WTC11 (cell line): ENCODE data around the gene MAPKAP1. TPM values are rescaled to one million over a fixed set of nuclear protein-coding genes. Genes with fewer than 3 reads are reported as not detected.
A peak's percentile ranks its signal among the peaks of the same experiment; 100 is the strongest.

Experiments used
- ATAC-seq: fragments of 200-7000 bp; cut with Tn5 transposase; 2 replicates; pipeline ENCODE4 v1.10.0; 2021; ENCODE audit warnings: mild to moderate bottlenecking, moderate library complexity
- CTCF ChIA-PET: fragments of 300-600 bp; sonication (Branson Sonifier 250); formaldehyde crosslinking; loops from one replicate; lab custom pipeline; 2021; ENCODE audit warnings: antibody characterized with exemption; lab: Charles Lee
- POLR2A ChIA-PET: fragments of 350-600 bp; sonication (Branson Sonifier 250); formaldehyde crosslinking; loops from one replicate; lab custom pipeline; 2021; ENCODE audit warnings: antibody characterized with exemption; lab: Charles Lee
- DNase-seq: peaks from one replicate; pipeline ENCODE4 v3.0.0; 2021; ENCODE audit warnings: low spot score
- H3K27ac Mint-ChIP-seq: 2 replicates; pipeline ENCODE4 v1.8.0; 2021; ENCODE audit warnings: mixed read lengths
- H3K27me3 Mint-ChIP-seq: 2 replicates; pipeline ENCODE4 v1.8.0; 2021; ENCODE audit warnings: low read depth, mild to moderate bottlenecking, moderate library complexity, mixed read lengths
- H3K36me3 Mint-ChIP-seq: 2 replicates; pipeline ENCODE4 v1.8.0; 2021; ENCODE audit warnings: mixed read lengths
- H3K4me1 Mint-ChIP-seq: 2 replicates; pipeline ENCODE4 v1.8.0; 2022; ENCODE audit warnings: mixed read lengths
- H3K4me3 Mint-ChIP-seq: 2 replicates; pipeline ENCODE4 v1.8.0; 2021; ENCODE audit warnings: mild to moderate bottlenecking, moderate library complexity, mixed read lengths
- H3K9me3 Mint-ChIP-seq: 2 replicates; pipeline ENCODE4 v1.8.0; 2021; ENCODE audit warnings: mixed read lengths
- CBFB ChIP-seq: sonication (generic); formaldehyde crosslinking; IDR thresholded peaks from 2 replicates; pipeline ENCODE4 v1.8.1; 2022; ENCODE audit warnings: mild to moderate bottlenecking, low read depth, missing genetic modification reagents
- CREB1 ChIP-seq: sonication (generic); formaldehyde crosslinking; IDR thresholded peaks from 2 replicates; pipeline ENCODE4 v1.8.0; 2023; ENCODE audit warnings: mild to moderate bottlenecking, missing genetic modification reagents
- CREM ChIP-seq: sonication (generic); formaldehyde crosslinking; IDR thresholded peaks from 2 replicates; pipeline ENCODE4 v1.8.1; 2022; ENCODE audit warnings: mild to moderate bottlenecking, missing genetic modification reagents, moderate library complexity
- EMX1 ChIP-seq: fragments of 250-450 bp; sonication (Bioruptor Pico); IDR thresholded peaks from 2 replicates; pipeline ENCODE4 v1.8.0; 2021; ENCODE audit warnings: mild to moderate bottlenecking
- FOXP4 ChIP-seq: sonication (generic); formaldehyde crosslinking; IDR thresholded peaks from 2 replicates; pipeline ENCODE4 v1.8.0; 2022; ENCODE audit warnings: mild to moderate bottlenecking, missing genetic modification reagents
- GABPB1 ChIP-seq: sonication (generic); formaldehyde crosslinking; IDR thresholded peaks from 2 replicates; pipeline ENCODE4 v1.8.1; 2023; ENCODE audit warnings: mild to moderate bottlenecking, missing genetic modification reagents
- GRHL2 ChIP-seq: fragments of 250-450 bp; sonication (Bioruptor Pico); IDR thresholded peaks from 2 replicates; pipeline ENCODE4 v1.8.0; 2022; ENCODE audit warnings: mild to moderate bottlenecking, moderate library complexity; ENCODE audit not compliant: insufficient replicate concordance, severe bottlenecking
- IRF2 ChIP-seq: sonication (generic); formaldehyde crosslinking; IDR thresholded peaks from 2 replicates; pipeline ENCODE4 v1.8.0; 2022; ENCODE audit warnings: low read depth, missing genetic modification reagents, borderline replicate concordance
- KAT7 ChIP-seq: sonication (generic); formaldehyde crosslinking; IDR thresholded peaks from 2 replicates; pipeline ENCODE4 v1.8.1; 2023; ENCODE audit warnings: missing genetic modification reagents, mild to moderate bottlenecking, borderline replicate concordance
- MLX ChIP-seq: sonication (generic); formaldehyde crosslinking; IDR thresholded peaks from 2 replicates; pipeline ENCODE4 v1.8.1; 2023; ENCODE audit warnings: mild to moderate bottlenecking, missing genetic modification reagents, moderate library complexity
- MYBL2 ChIP-seq: sonication (generic); formaldehyde crosslinking; IDR thresholded peaks from 2 replicates; pipeline ENCODE4 v1.8.1; 2023; ENCODE audit warnings: mild to moderate bottlenecking, moderate library complexity, missing genetic modification reagents
- NR2C2 ChIP-seq: sonication (generic); formaldehyde crosslinking; IDR thresholded peaks from 2 replicates; pipeline ENCODE4 v1.8.0; 2022; ENCODE audit warnings: mild to moderate bottlenecking, missing genetic modification reagents
- PRRX2 ChIP-seq: fragments of 250-450 bp; sonication (Bioruptor Pico); IDR thresholded peaks from 2 replicates; pipeline ENCODE4 v1.8.0; 2021; ENCODE audit warnings: mild to moderate bottlenecking
- SOX15 ChIP-seq: fragments of 250-450 bp; sonication (Bioruptor Pico); IDR thresholded peaks from 2 replicates; pipeline ENCODE4 v1.9.0; 2021; ENCODE audit warnings: mild to moderate bottlenecking
- TEAD1 ChIP-seq: sonication (generic); formaldehyde crosslinking; IDR thresholded peaks from 2 replicates; pipeline ENCODE4 v1.8.0; 2022; ENCODE audit warnings: mild to moderate bottlenecking, missing genetic modification reagents
- TEAD4 ChIP-seq: sonication (generic); formaldehyde crosslinking; IDR thresholded peaks from 2 replicates; pipeline ENCODE4 v1.8.0; 2022; ENCODE audit warnings: mild to moderate bottlenecking, missing genetic modification reagents
- ZBTB21 ChIP-seq: sonication (generic); formaldehyde crosslinking; IDR thresholded peaks from 2 replicates; pipeline ENCODE4 v1.8.1; 2023; ENCODE audit warnings: mild to moderate bottlenecking, missing genetic modification reagents, borderline replicate concordance
- ZNF232 ChIP-seq: sonication (generic); formaldehyde crosslinking; IDR thresholded peaks from 2 replicates; pipeline ENCODE4 v1.8.0; 2022; ENCODE audit warnings: mild to moderate bottlenecking, missing genetic modification reagents
- ZNF416 ChIP-seq: fragments of 250-450 bp; sonication (Bioruptor Pico); IDR thresholded peaks from 2 replicates; pipeline ENCODE4 v1.9.0; 2021; ENCODE audit warnings: mild to moderate bottlenecking, inconsistent platforms
- ZNF532 ChIP-seq: fragments of 250-450 bp; sonication (Bioruptor Pico); IDR thresholded peaks from 2 replicates; pipeline ENCODE4 v1.9.0; 2021; ENCODE audit warnings: mild to moderate bottlenecking, borderline replicate concordance
- total RNA-seq: library from RNA; stranded (reverse); gene quantifications from 3 replicates; pipeline ENCODE4 v1.2.3, GENCODE V29; 2021
- TF ChIP-seq, protein P1 (sequence below): fragments of 250-450 bp; sonication (Bioruptor Pico); IDR thresholded peaks from 2 replicates; pipeline ENCODE4 v1.8.0; 2021; ENCODE audit warnings: mild to moderate bottlenecking
- TF ChIP-seq, protein P2 (sequence below): sonication (generic); formaldehyde crosslinking; IDR thresholded peaks from 2 replicates; pipeline ENCODE4 v1.8.0; 2022; ENCODE audit warnings: mild to moderate bottlenecking, missing genetic modification reagents
- TF ChIP-seq, protein P3 (sequence below): sonication (generic); formaldehyde crosslinking; IDR thresholded peaks from 2 replicates; pipeline ENCODE4 v1.8.1; 2022; ENCODE audit warnings: mild to moderate bottlenecking, missing genetic modification reagents, moderate library complexity, borderline replicate concordance

The MAPKAP1 gene
- total RNA-seq, 1 experiment from 2014 or later: 111 TPM

DNA sequence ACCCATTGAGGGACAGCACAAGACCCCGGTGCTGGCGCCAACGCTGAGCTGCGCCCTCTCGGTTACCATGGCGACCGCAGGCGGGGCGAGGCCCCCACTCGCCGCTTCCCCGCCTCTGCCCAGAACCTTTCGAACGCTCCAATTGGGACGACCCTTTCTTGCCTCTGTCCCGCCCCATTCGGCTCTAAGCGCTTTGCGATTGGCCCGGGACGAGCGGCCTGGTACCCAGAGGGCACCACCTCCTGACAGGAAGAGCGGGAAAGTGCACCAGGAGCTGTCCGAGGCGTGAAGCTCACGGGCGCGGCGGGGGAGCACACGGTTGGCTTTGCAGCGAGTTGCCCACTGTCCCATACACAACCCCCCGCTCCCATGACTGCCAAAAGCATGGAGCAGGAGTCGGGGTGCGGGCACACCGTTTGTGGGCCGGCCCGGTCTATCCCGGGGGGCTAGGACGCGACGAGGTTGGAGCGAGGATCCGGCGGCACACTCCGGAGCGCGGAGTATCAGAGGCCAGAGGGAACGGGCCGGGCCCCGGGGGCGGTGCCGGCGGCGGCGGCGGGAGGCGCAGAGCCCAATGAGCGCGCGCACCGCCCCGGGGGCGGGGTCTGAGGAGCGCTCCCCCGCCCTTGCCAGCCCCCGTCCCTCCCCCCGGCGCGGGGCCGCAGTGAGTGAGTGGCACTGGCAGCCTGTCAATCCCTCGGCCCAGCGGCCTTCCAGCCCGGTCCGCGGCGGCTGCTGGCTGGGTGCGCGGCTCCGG lies 39.2 kb upstream of the MAPKAP1 start (continued):
- TF ChIP-seq ZNF532 (CRISPR knock-in tag): peak; percentile 68; the same call in 1 of the 2 replicates
- no peak for TF ChIP-seq ZNF416 (CRISPR knock-in tag)
- peak; percentile 96 for TF ChIP-seq FOXP4 (CRISPR knock-in tag)
- peak; percentile 96 for TF ChIP-seq ZNF232 (CRISPR knock-in tag)
- no peak for TF ChIP-seq EMX1 (CRISPR knock-in tag)
- TF ChIP-seq KAT7 (CRISPR knock-in tag): no peak; the same call in 1 of the 2 replicates
- TF ChIP-seq ZBTB21: peak; percentile 96
- TF ChIP-seq, all 79 proteins: peak for 49

DNA sequence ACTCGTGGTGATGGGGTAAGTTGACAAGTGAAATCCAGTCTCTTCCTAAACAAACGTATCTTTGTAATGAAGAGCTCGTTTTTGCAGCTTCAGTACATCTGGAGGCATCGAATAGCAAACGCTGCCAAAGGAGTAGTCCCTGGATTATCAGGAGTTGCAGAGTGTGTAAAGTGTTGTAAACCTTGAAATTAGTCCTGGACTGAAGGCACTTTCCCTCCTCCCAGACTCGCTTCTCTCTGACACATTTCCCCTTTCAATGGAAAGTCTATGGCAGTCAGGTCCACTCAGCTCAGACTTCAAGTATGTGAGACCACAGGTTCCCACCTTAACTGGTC lies 38.6 kb upstream of the MAPKAP1 start:
- H3K4me1 Mint-ChIP-seq: peaks cover 33% of the 10 kb centered on the region
- ChIA-PET POLR2A (interaction anchor here (0.7 to 1.0 kb wide), 2 partner anchors 11 to 13 kb away, joined by 4 read pairs; no protein-coding TSS in a partner anchor), CTCF (interaction anchor here (0.6 to 1.8 kb wide), 6 partner anchors 10 to 602 kb away, joined by 3 to 7 read pairs (median 4); partner anchors contain the start of genes MAPKAP1 and SCAI)
- H3K9me3 Mint-ChIP-seq: no peaks in the 10 kb centered on the region
- H3K27me3 Mint-ChIP-seq: peaks cover 23% of the 10 kb centered on the region
- DNase-seq (no peak), ATAC-seq (no peak)
- no peak overlapping the region for H3K27ac Mint-ChIP-seq
- peak overlapping the region; percentile 79 for H3K4me3 Mint-ChIP-seq
- peaks cover 8% of the 10 kb centered on the region for H3K36me3 Mint-ChIP-seq
- TF ChIP-seq, protein P1, sequence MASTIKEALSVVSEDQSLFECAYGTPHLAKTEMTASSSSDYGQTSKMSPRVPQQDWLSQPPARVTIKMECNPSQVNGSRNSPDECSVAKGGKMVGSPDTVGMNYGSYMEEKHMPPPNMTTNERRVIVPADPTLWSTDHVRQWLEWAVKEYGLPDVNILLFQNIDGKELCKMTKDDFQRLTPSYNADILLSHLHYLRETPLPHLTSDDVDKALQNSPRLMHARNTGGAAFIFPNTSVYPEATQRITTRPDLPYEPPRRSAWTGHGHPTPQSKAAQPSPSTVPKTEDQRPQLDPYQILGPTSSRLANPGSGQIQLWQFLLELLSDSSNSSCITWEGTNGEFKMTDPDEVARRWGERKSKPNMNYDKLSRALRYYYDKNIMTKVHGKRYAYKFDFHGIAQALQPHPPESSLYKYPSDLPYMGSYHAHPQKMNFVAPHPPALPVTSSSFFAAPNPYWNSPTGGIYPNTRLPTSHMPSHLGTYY (CRISPR knock-in tag): no peak
- TF ChIP-seq EMX1 (CRISPR knock-in tag) (no peak), TEAD4 (CRISPR knock-in tag) (no peak), GRHL2 (no peak), TEAD1 (CRISPR knock-in tag) (no peak), GABPB1 (CRISPR knock-in tag) (no peak), CREM (CRISPR knock-in tag) (no peak), MYBL2 (CRISPR knock-in tag) (no peak), IRF2 (CRISPR knock-in tag) (no peak), CBFB (no peak), SOX15 (CRISPR knock-in tag) (no peak), NR2C2 (CRISPR knock-in tag) (no peak), PRRX2 (no peak), CREB1 (CRISPR knock-in tag) (no peak), MLX (no peak)
- TF ChIP-seq, protein P2, sequence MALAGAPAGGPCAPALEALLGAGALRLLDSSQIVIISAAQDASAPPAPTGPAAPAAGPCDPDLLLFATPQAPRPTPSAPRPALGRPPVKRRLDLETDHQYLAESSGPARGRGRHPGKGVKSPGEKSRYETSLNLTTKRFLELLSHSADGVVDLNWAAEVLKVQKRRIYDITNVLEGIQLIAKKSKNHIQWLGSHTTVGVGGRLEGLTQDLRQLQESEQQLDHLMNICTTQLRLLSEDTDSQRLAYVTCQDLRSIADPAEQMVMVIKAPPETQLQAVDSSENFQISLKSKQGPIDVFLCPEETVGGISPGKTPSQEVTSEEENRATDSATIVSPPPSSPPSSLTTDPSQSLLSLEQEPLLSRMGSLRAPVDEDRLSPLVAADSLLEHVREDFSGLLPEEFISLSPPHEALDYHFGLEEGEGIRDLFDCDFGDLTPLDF (CRISPR knock-in tag): no peak
- TF ChIP-seq, protein P3, sequence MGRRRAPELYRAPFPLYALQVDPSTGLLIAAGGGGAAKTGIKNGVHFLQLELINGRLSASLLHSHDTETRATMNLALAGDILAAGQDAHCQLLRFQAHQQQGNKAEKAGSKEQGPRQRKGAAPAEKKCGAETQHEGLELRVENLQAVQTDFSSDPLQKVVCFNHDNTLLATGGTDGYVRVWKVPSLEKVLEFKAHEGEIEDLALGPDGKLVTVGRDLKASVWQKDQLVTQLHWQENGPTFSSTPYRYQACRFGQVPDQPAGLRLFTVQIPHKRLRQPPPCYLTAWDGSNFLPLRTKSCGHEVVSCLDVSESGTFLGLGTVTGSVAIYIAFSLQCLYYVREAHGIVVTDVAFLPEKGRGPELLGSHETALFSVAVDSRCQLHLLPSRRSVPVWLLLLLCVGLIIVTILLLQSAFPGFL (CRISPR knock-in tag): no peak
